Measurements from ENCODE around the gene GJB4. TPM values are rescaled to one million over a fixed set of nuclear protein-coding genes. Genes with fewer than 3 reads are reported as not detected.

GJB4 gene
- total and polyA plus RNA-seq, 12 donors, result not detected

DNA sequence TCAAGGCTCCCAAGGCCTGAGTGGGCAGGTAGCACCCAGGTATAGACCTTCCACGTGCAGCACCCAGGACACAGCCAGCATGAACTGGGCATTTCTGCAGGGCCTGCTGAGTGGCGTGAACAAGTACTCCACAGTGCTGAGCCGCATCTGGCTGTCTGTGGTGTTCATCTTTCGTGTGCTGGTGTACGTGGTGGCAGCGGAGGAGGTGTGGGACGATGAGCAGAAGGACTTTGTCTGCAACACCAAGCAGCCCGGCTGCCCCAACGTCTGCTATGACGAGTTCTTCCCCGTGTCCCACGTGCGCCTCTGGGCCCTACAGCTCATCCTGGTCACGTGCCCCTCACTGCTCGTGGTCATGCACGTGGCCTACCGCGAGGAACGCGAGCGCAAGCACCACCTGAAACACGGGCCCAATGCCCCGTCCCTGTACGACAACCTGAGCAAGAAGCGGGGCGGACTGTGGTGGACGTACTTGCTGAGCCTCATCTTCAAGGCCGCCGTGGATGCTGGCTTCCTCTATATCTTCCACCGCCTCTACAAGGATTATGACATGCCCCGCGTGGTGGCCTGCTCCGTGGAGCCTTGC is 1.7 kb downstream of the GJB4 start:
- H3K27me3 ChIP-seq, result peaks cover 0 to 15% (median 0%) of the 10 kb centered on the region in 7 donors
- H3K36me3 ChIP-seq, result no peaks in the 10 kb centered on the region
- ATAC-seq (no peak), DNase-seq (no peak)
- WGBS, 2 donors, result 92 to 94% methylated on average over 33 of the region's 33 CpGs
- no peaks in the 10 kb centered on the region for H3K9me3 ChIP-seq
- TF ChIP-seq, protein P1, sequence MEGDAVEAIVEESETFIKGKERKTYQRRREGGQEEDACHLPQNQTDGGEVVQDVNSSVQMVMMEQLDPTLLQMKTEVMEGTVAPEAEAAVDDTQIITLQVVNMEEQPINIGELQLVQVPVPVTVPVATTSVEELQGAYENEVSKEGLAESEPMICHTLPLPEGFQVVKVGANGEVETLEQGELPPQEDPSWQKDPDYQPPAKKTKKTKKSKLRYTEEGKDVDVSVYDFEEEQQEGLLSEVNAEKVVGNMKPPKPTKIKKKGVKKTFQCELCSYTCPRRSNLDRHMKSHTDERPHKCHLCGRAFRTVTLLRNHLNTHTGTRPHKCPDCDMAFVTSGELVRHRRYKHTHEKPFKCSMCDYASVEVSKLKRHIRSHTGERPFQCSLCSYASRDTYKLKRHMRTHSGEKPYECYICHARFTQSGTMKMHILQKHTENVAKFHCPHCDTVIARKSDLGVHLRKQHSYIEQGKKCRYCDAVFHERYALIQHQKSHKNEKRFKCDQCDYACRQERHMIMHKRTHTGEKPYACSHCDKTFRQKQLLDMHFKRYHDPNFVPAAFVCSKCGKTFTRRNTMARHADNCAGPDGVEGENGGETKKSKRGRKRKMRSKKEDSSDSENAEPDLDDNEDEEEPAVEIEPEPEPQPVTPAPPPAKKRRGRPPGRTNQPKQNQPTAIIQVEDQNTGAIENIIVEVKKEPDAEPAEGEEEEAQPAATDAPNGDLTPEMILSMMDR (IDR thresholded peaks at IDR 0.05), result no peak
- H3K27ac ChIP-seq, result no peak overlapping the region
- intact Hi-C loops (cut with DNase I), result no loop called here
- H3K4me3 ChIP-seq, result no peak overlapping the region
- H3K4me1 ChIP-seq, result no peaks in the 10 kb centered on the region

- 86 to 88% methylated on average over 13 of the region's 13 CpGs for WGBS, 2 donors
- Histone ChIP-seq H3K9me3 (no peaks in the 10 kb centered on the region), H3K4me3 (no peak overlapping the region), H3K4me1 (no peaks in the 10 kb centered on the region), H3K27me3 (peaks cover 0 to 17% (median 0%) of the 10 kb centered on the region in 7 donors), H3K36me3 (no peaks in the 10 kb centered on the region), H3K27ac (no peak overlapping the region)
- intact Hi-C loops (cut with DNase I), result no loop called here
- DNase-seq, result no peak
- TF ChIP-seq, protein P1 (IDR thresholded peaks at IDR 0.05), result no peak
- no peak for ATAC-seq
Measured at GRCh38 chr1:34761776-34762307, 2.3 kb downstream of the GJB4 start.

GRCh38 chr1:34762474-34763141 is 3.1 kb downstream of the GJB4 start:
- Histone ChIP-seq H3K9me3 (no peaks in the 10 kb centered on the region), H3K27ac (no peak overlapping the region), H3K4me3 (no peak overlapping the region), H3K27me3 (peaks cover 0 to 21% (median 0%) of the 10 kb centered on the region in 7 donors), H3K4me1 (no peaks in the 10 kb centered on the region), H3K36me3 (no peaks in the 10 kb centered on the region)
- ATAC-seq, result no peak
- intact Hi-C loops (cut with DNase I), result no loop called here
- DNase-seq, result no peak
- TF ChIP-seq, protein P1 (IDR thresholded peaks at IDR 0.05), result no peak
- 65 to 67% methylated on average over 7 of the region's 7 CpGs for WGBS, 2 donors

- DNase-seq, result no peak
- WGBS, 2 donors, result 50 to 51% methylated on average over 8 of the region's 8 CpGs
- H3K36me3 ChIP-seq, result no peaks in the 10 kb centered on the region
- no peaks in the 10 kb centered on the region for H3K9me3 ChIP-seq
- no peak overlapping the region for H3K27ac ChIP-seq
- TF ChIP-seq, protein P1 (IDR thresholded peaks at IDR 0.05), result no peak
- intact Hi-C loops (cut with DNase I), result no loop called here
- no peak for ATAC-seq
- no peaks in the 10 kb centered on the region for H3K4me1 ChIP-seq
- peaks cover 0 to 26% (median 0%) of the 10 kb centered on the region in 7 donors for H3K27me3 ChIP-seq
- no peak overlapping the region for H3K4me3 ChIP-seq
Measured at GRCh38 chr1:34763142-34763781, 3.7 kb downstream of the GJB4 start.

Measured in heart right ventricle (tissue), 16 donors.